WERI-Rb-1 (cell line): ENCODE data around the gene NTN1.

Source experiments
- DNase-seq: peaks from one replicate; pipeline ENCODE4 v3.0.0-alpha.2; 2020
- H3K27ac ChIP-seq: fragments of 250-450 bp; sonication (Bioruptor Pico); 2 replicates; pipeline ENCODE4 v1.5.1; 2020; ENCODE audit warnings: mild to moderate bottlenecking, moderate library complexity
- H3K27me3 ChIP-seq: fragments of 250-450 bp; sonication (Bioruptor Pico); 2 replicates; pipeline ENCODE4 v1.5.1; 2021; ENCODE audit warnings: mild to moderate bottlenecking, low read depth, moderate library complexity; ENCODE audit not compliant: insufficient read depth, severe bottlenecking
- H3K36me3 ChIP-seq: fragments of 250-450 bp; sonication (Bioruptor Pico); 2 replicates; pipeline ENCODE4 v1.5.1; 2020; ENCODE audit warnings: mild to moderate bottlenecking, moderate library complexity
- H3K4me3 ChIP-seq: 2 replicates; pipeline ENCODE4 v1.5.1; 2011; ENCODE audit warnings: low read depth, mild to moderate bottlenecking, control low read depth, low read length
- H3K9me3 ChIP-seq: fragments of 250-450 bp; sonication (Bioruptor Pico); 2 replicates; pipeline ENCODE4 v1.5.1; 2021; ENCODE audit warnings: mild to moderate bottlenecking, moderate library complexity; ENCODE audit not compliant: severe bottlenecking
- CTCF ChIP-seq: IDR thresholded peaks from 2 replicates; pipeline ENCODE4 v1.5.1; 2011; ENCODE audit warnings: low read depth, mild to moderate bottlenecking, control low read depth, inconsistent platforms, low read length

The NTN1 gene

GRCh38 chr17:9241371-9241712 is 220.0 kb downstream of the NTN1 start:
- no peak for DNase-seq
- H3K4me3 ChIP-seq, result no peak overlapping the region
- no peaks in the 10 kb centered on the region for H3K9me3 ChIP-seq
- no peak overlapping the region for H3K27ac ChIP-seq
- TF ChIP-seq CTCF, result no peak
- no peaks in the 10 kb centered on the region for H3K27me3 ChIP-seq
- no peaks in the 10 kb centered on the region for H3K36me3 ChIP-seq

GRCh38 chr17:9241774-9242496 is 220.6 kb downstream of the NTN1 start:
- DNase-seq, result no peak
- Histone ChIP-seq H3K4me3 (no peak overlapping the region), H3K27me3 (no peaks in the 10 kb centered on the region), H3K9me3 (no peaks in the 10 kb centered on the region), H3K27ac (no peak overlapping the region), H3K36me3 (no peaks in the 10 kb centered on the region)
- TF ChIP-seq CTCF, result no peak

GRCh38 chr17:9242497-9242881 is 221.2 kb downstream of the NTN1 start:
- H3K27ac ChIP-seq, result no peak overlapping the region
- no peak overlapping the region for H3K4me3 ChIP-seq
- no peaks in the 10 kb centered on the region for H3K36me3 ChIP-seq
- H3K27me3 ChIP-seq, result no peaks in the 10 kb centered on the region
- no peak for TF ChIP-seq CTCF
- no peak for DNase-seq
- H3K9me3 ChIP-seq, result no peaks in the 10 kb centered on the region

DNA sequence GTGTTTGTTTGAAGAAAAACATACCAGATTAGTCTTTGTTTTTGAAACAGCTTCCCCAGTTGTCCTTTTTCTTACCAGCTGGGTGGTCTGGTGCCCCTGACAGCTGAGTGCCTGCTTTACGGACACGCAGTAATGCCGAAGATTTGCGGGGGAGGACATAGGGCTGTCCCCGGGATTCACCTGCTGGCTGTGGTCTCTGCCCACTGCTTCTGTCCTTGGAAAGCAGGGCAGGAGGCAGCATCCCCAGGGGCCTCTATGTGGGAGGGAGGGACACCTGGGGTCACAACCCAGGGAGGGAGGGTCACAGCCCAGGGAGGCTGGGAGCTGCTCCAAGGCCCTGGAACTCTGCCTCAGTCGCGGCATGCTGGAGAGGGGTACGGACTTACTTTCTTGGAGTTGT is 221.7 kb downstream of the NTN1 start:
- no peak overlapping the region for H3K27ac ChIP-seq
- no peaks in the 10 kb centered on the region for H3K36me3 ChIP-seq
- TF ChIP-seq CTCF, result no peak
- DNase-seq, result no peak
- no peaks in the 10 kb centered on the region for H3K9me3 ChIP-seq
- H3K27me3 ChIP-seq, result no peaks in the 10 kb centered on the region
- H3K4me3 ChIP-seq, result no peak overlapping the region

DNA sequence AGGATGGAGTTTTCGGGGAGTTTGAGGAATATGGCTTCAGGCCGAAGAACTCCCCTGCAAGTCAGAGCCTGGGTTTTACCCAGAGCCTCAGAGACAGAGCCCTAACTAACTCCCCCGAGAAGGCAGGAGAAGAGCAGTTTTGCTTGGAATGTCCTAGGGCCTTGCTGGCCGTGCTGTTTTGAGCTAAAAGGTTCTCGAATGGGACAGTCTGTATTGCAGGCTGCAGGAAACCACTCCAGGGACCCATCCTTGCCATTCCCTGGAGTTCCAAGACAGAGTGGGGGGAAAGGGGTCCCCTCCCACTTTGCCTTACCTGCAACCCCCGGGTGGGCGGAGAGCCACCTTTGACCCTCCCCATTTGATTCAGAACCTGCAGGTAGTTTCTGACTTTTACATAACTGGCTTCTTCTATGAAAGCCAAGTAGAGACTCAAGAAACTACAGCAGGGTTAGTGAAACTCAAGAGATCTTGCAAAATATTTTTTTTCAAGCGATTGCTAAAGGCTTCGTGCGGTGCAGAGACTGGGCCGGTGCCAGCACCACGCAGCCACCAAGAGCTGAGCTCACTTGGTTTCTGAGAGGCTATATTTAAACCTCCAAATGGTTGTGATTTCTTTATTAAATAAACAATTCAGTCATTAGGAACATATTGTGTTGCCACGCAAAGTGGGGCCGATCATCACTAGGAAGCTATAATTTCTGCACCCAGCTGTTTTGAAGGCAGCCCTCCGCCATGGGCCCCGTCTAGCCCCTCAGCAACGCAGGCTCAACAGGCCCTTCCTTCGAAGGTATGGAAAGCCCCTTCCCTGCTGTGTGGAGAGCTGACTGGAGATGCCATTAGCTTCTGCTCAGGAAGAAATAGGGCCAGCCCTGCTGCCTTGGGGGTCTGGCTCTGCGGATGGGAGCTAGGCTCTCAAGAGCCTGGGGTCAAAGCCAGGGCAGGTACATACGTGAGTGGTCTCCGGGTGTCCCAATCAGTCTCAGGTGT is 223.0 kb downstream of the NTN1 start:
- no peaks in the 10 kb centered on the region for H3K9me3 ChIP-seq
- DNase-seq, result no peak

More for the DNA sequence above, 223.0 kb downstream of the NTN1 start:
- no peak overlapping the region for H3K27ac ChIP-seq
- no peak for TF ChIP-seq CTCF
- H3K36me3 ChIP-seq, result no peaks in the 10 kb centered on the region
- no peaks in the 10 kb centered on the region for H3K27me3 ChIP-seq
- no peak overlapping the region for H3K4me3 ChIP-seq
